Keratinocyte (primary cell): ENCODE measurements around the gene A1BG. TPM values are rescaled to one million over a fixed set of nuclear protein-coding genes. Genes with fewer than 3 reads are reported as not detected.

Experiments used
- DNase-seq: peaks from one replicate; pipeline ENCODE4 v3.0.0-alpha.2; 2011; ENCODE audit warnings: low read depth, missing footprints, low spot score
- FAIRE-seq: peaks from 2 replicates; lab custom pipeline; 2011; peaks lifted over from hg19 to GRCh38; lab: Jason Lieb, UNC
- H2AFZ ChIP-seq: 2 replicates; pipeline ENCODE4 v1.6.0; 2012; ENCODE audit warnings: low read length, control low read depth, inconsistent platforms; ENCODE audit not compliant: control insufficient read depth
- H3K27ac ChIP-seq: 2 replicates; pipeline ENCODE4 v1.5.1; 2011; ENCODE audit warnings: low read length; ENCODE audit not compliant: control insufficient read depth, insufficient read depth
- H3K27me3 ChIP-seq: 3 replicates; pipeline ENCODE4 v1.6.0; 2011; ENCODE audit warnings: low read length; ENCODE audit not compliant: control insufficient read depth, insufficient read depth; ENCODE audit errors: extremely low read depth
- H3K36me3 ChIP-seq, 2 experiments: 2 replicates in 1 of 2; 3 replicates in 1 of 2; pipeline ENCODE4 v1.5.1; 2011; ENCODE audit warnings: low read length in 2 of 2, mild to moderate bottlenecking in 1 of 2; ENCODE audit not compliant: control insufficient read depth in 2 of 2, insufficient read depth in 2 of 2; ENCODE audit errors: extremely low read depth in 1 of 2
- H3K4me1 ChIP-seq: 3 replicates; pipeline ENCODE4 v1.5.1; 2011; ENCODE audit warnings: low read length; ENCODE audit not compliant: control insufficient read depth, insufficient read depth; ENCODE audit errors: extremely low read depth
- H3K4me2 ChIP-seq: 3 replicates; pipeline ENCODE4 v1.6.0; 2011; ENCODE audit warnings: low read depth, low read length; ENCODE audit not compliant: control insufficient read depth, insufficient read depth; ENCODE audit errors: extremely low read depth
- H3K4me3 ChIP-seq, 3 experiments: fragments of 200-600 bp in 1 of 3; sonication (generic) in 1 of 3; 2 replicates in 2 of 3; 3 replicates in 1 of 3; pipeline ENCODE4 v1.5.1; 2011 to 2016; ENCODE audit warnings: low read length in 3 of 3, mild to moderate bottlenecking in 3 of 3, control low read depth in 2 of 3, inconsistent platforms in 1 of 3, low read depth in 1 of 3, mixed read lengths in 1 of 3, mixed run types in 1 of 3, moderate library complexity in 1 of 3; ENCODE audit not compliant: control insufficient read depth in 2 of 3, insufficient read depth in 2 of 3; ENCODE audit errors: extremely low read depth in 1 of 3
- H3K79me2 ChIP-seq: 2 replicates; pipeline ENCODE4 v1.6.0; 2012; ENCODE audit warnings: low read length; ENCODE audit not compliant: control insufficient read depth, insufficient read depth
- H3K9ac ChIP-seq: 3 replicates; pipeline ENCODE4 v1.6.0; 2011; ENCODE audit warnings: low read length; ENCODE audit not compliant: control insufficient read depth, insufficient read depth; ENCODE audit errors: extremely low read depth
- H3K9me1 ChIP-seq: 3 replicates; pipeline ENCODE4 v1.6.0; 2011; ENCODE audit warnings: low read length; ENCODE audit not compliant: control insufficient read depth, insufficient read depth; ENCODE audit errors: extremely low read depth
- H3K9me3 ChIP-seq: 2 replicates; pipeline ENCODE4 v1.5.1; 2012; ENCODE audit warnings: low read depth, low read length; ENCODE audit not compliant: control insufficient read depth
- H4K20me1 ChIP-seq: 3 replicates; pipeline ENCODE4 v1.6.0; 2011; ENCODE audit warnings: low read length; ENCODE audit not compliant: control insufficient read depth, insufficient read depth; ENCODE audit errors: extremely low read depth
- CTCF ChIP-seq, 3 experiments: IDR thresholded peaks in 1 of 3; conservative IDR thresholded peaks in 1 of 3; optimal IDR thresholded peaks in 1 of 3; 2 replicates in 2 of 3; 3 replicates in 1 of 3; pipeline versions ENCODE3 to v1.5.1; 2011; ENCODE audit warnings: low read length in 3 of 3, mild to moderate bottlenecking in 3 of 3, moderate library complexity in 2 of 3, control low read depth in 1 of 3, inconsistent platforms in 1 of 3; ENCODE audit not compliant: insufficient read depth in 2 of 3; ENCODE audit errors: extremely low read depth in 1 of 3
- EZH2 ChIP-seq: IDR thresholded peaks from one replicate; pipeline ENCODE4 v1.6.1; 2012; ENCODE audit warnings: inconsistent platforms, mild to moderate bottlenecking, low read length, moderate library complexity
- dilution Hi-C: fragments of 300-500 bp; cut with MboI; formaldehyde crosslinking; loops from one replicate; pipeline ENCODE4 v1.7.0; 2020; ENCODE audit warnings: low sequenced_read_pairs; ENCODE audit not compliant: extremely low pct_ligation_motif_present
- polyA plus RNA-seq, 5 experiments: library from polyadenylated mRNA; depleted of rRNA in 3 of 5; stranded (reverse) in 3 of 5; stranded (forward) in 1 of 5; unstranded in 1 of 5; fragments of >200 nt; gene quantifications; 1 replicate in 1 of 5; 2 replicates in 3 of 5; 3 replicates in 1 of 5; pipeline versions ENCODE4 v1.2.1 to v1.2.3, GENCODE V29; 2011 to 2012; ENCODE audit warnings: missing spikeins in 2 of 5, low read depth in 1 of 5, low replicate concordance in 1 of 5

A1BG gene
- polyA plus RNA-seq, 1 donor (not counting 4 experiments of a cell fraction or from before 2014, with no cell fraction given): 1.4 TPM

- H4K20me1 ChIP-seq: peaks cover 24% of the 10 kb centered on the region
- no peaks in the 10 kb centered on the region for H3K9me1 ChIP-seq
- H3K4me3 ChIP-seq: peak overlapping the region; percentile 77 to 91 (median 89)
- no peaks in the 10 kb centered on the region for H3K27me3 ChIP-seq
- dilution Hi-C loops: no loop called here
- H3K4me2 ChIP-seq: peak overlapping the region; percentile 95
- no peaks in the 10 kb centered on the region for H3K9me3 ChIP-seq
- H2AFZ ChIP-seq: no peak overlapping the region
- no peak for DNase-seq
- H3K36me3 ChIP-seq: peaks cover 13 to 32% of the 10 kb centered on the region in 2 experiments
- H3K9ac ChIP-seq: peak overlapping the region; percentile 99
- TF ChIP-seq CTCF (optimal IDR thresholded peaks at IDR 0.05 in 1 of 3, IDR thresholded peaks at IDR 0.05 in 1 of 3, conservative IDR thresholded peaks at IDR 0.05 in 1 of 3; ENCODE audit: extremely low read depth in 1 of 3, insufficient read depth in 2 of 3, low read length in 3 of 3) (no peak), EZH2 (no peak)
- H3K27ac ChIP-seq: peak overlapping the region; percentile 98
- H3K4me1 ChIP-seq: peaks cover 34% of the 10 kb centered on the region
- H3K79me2 ChIP-seq: peaks cover 62% of the 10 kb centered on the region
- no peak for FAIRE-seq
Measured at GRCh38 chr19:58388175-58388526, 34.9 kb upstream of the A1BG start.

GRCh38 chr19:58387338-58388174, 34.3 kb upstream of the A1BG start:
- DNase-seq: no peak
- no peaks in the 10 kb centered on the region for H3K27me3 ChIP-seq
- peaks cover 56% of the 10 kb centered on the region for H3K79me2 ChIP-seq
- H2AFZ ChIP-seq: no peak overlapping the region
- TF ChIP-seq CTCF (optimal IDR thresholded peaks at IDR 0.05 in 1 of 3, IDR thresholded peaks at IDR 0.05 in 1 of 3, conservative IDR thresholded peaks at IDR 0.05 in 1 of 3; ENCODE audit: extremely low read depth in 1 of 3, insufficient read depth in 2 of 3, low read length in 3 of 3) (no peak), EZH2 (no peak)
- peaks cover 9 to 26% of the 10 kb centered on the region in 2 experiments for H3K36me3 ChIP-seq
- H3K9me1 ChIP-seq: no peaks in the 10 kb centered on the region
- peak overlapping the region; percentile 77 to 91 (median 89) for H3K4me3 ChIP-seq
- peak overlapping the region; percentile 98 for H3K27ac ChIP-seq
- H3K4me1 ChIP-seq: peaks cover 29% of the 10 kb centered on the region
- H3K9ac ChIP-seq: peak overlapping the region; percentile 99
- FAIRE-seq: no peak
- peak overlapping the region; percentile 95 for H3K4me2 ChIP-seq
- no peaks in the 10 kb centered on the region for H3K9me3 ChIP-seq
- dilution Hi-C loops: no loop called here
- H4K20me1 ChIP-seq: peaks cover 19% of the 10 kb centered on the region
